Stomach (tissue), 9 donors: ENCODE measurements around the gene NAXD. TPM values are rescaled to one million over a fixed set of nuclear protein-coding genes. Genes with fewer than 3 reads are reported as not detected.

ENCODE experiments used
- DNase-seq, 2 donors: peaks; one replicate each; pipeline versions ENCODE4 v3.0.0 to v3.0.0-alpha.2; 2013 to 2019
- H3K27ac ChIP-seq, 5 donors: fragments of 200-600 bp in 4 of 5; sonication (generic) in 4 of 5; one replicate each; pipeline ENCODE4 v1.5.1; 2013 to 2019; ENCODE audit warnings: mild to moderate bottlenecking in 1 of 5, moderate library complexity in 1 of 5
- H3K27me3 ChIP-seq, 3 donors: fragments of 200-600 bp; sonication (generic); one replicate each; pipeline ENCODE4 v1.5.1; 2017 to 2019; ENCODE audit warnings: mixed run types in 1 of 3
- H3K36me3 ChIP-seq, 4 donors: fragments of 200-600 bp; sonication (generic); 1 replicate in 3 of 4; 2 replicates in 1 of 4; pipeline ENCODE4 v1.5.1; 2016 to 2019
- H3K4me1 ChIP-seq, 4 donors: fragments of 200-600 bp; sonication (generic); one replicate each; pipeline ENCODE4 v1.5.1; 2016 to 2019
- H3K4me3 ChIP-seq, 4 donors: fragments of 200-600 bp; sonication (generic) in 3 of 4; one replicate each; pipeline ENCODE4 v1.5.1; 2016 to 2019; ENCODE audit warnings: mild to moderate bottlenecking in 1 of 4
- H3K9me3 ChIP-seq, 4 donors: fragments of 200-600 bp; sonication (generic); one replicate each; pipeline ENCODE4 v1.5.1; 2016 to 2019
- CTCF ChIP-seq, 7 experiments: fragments of 450-650 bp in 4 of 7; fragments of 200-600 bp in 3 of 7; sonication (generic) in 3 of 7; IDR thresholded peaks; one replicate each; pipeline ENCODE4 v1.5.1; 2016 to 2019; ENCODE audit warnings: antibody characterized with exemption in 7 of 7, control low read depth in 2 of 7, mild to moderate bottlenecking in 1 of 7
- EP300 ChIP-seq: sonication (generic); formaldehyde crosslinking; IDR thresholded peaks from one replicate; pipeline ENCODE4 v1.6.1; 2017; ENCODE audit warnings: antibody characterized with exemption
- POLR2A ChIP-seq, 4 donors: fragments of 450-650 bp; IDR thresholded peaks; one replicate each; pipeline ENCODE4 v1.6.1; 2016; ENCODE audit warnings: antibody characterized with exemption in 4 of 4, control low read depth in 2 of 4, mild to moderate bottlenecking in 1 of 4, moderate library complexity in 1 of 4
- POLR2AphosphoS5 ChIP-seq, 3 donors: sonication (generic); formaldehyde crosslinking; IDR thresholded peaks; one replicate each; pipeline ENCODE4 v1.6.1; 2016; ENCODE audit warnings: antibody characterized with exemption in 3 of 3
- WGBS, 5 donors: extraction: QIAGEN DNeasy Blood & Tissue Kit in 3 of 5; methylation state at CpG; one replicate each; pipeline versions ENCODE4 v1.1.5 to v1.1.7; 2013 to 2018; 5-methylcytosine and 5-hydroxymethylcytosine counted together
- intact Hi-C: fragments of 100-400 bp; cut with DNase I; formaldehyde crosslinking; loops from one replicate; pipeline ENCODE4 v1.15.1; 2023; ENCODE audit warnings: low total_unique reads
- polyA plus RNA-seq, 3 donors: library from polyadenylated mRNA; stranded (reverse); fragments of 200-250 nt; gene quantifications; one replicate each; pipeline ENCODE4 v1.2.3, GENCODE V29; 2013
- total RNA-seq, 5 donors: library from RNA; depleted of rRNA; stranded (reverse); fragments of >200 nt; gene quantifications; one replicate each; pipeline versions ENCODE4 v1.1.0 to v1.2.3, GENCODE V29; 2014 to 2016
- donor health status: healthy with polysubstance abuse.
- donor health status: Bipolar disorder and iron deficiency.
- donor health status: healthy.

The NAXD gene
- total and polyA plus RNA-seq, 8 donors = 25.7 to 50.7 (median 39.9) TPM

DNA sequence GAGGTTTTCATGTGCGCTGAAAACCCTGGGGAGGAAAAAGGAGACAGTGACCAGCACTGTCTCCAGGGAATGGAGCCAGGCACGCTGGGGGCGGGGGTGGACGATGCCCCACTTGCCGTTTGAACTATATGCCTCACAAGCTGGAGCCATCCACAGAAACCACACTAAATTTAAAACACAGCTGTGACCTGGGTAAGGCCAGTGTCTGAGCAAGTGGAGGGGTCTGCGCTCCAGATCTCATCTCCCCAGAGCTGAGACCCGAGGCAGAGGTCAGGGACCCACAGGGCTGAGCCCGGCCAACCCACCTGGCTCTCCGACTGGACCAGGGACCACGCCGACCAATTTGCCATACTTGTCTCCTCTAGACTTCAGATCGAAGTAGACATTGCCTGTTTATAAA is 67.4 kb downstream of the NAXD start:
- Histone ChIP-seq H3K27me3 (no peaks in the 10 kb centered on the region), H3K27ac (peak overlapping the region in 1 of 5 donors; percentile 15), H3K36me3 (peaks cover 28 to 98% (median 93%) of the 10 kb centered on the region in 4 donors), H3K4me3 (no peak overlapping the region), H3K9me3 (no peaks in the 10 kb centered on the region), H3K4me1 (peaks cover 0 to 14% (median 9%) of the 10 kb centered on the region in 4 donors)
- TF ChIP-seq EP300 = no peak
- DNase-seq = no peak
- intact Hi-C loops = no loop called here
- 89 to 94% (median 91%) methylated on average over 12 of the region's 12 CpGs for WGBS, 5 donors

DNA sequence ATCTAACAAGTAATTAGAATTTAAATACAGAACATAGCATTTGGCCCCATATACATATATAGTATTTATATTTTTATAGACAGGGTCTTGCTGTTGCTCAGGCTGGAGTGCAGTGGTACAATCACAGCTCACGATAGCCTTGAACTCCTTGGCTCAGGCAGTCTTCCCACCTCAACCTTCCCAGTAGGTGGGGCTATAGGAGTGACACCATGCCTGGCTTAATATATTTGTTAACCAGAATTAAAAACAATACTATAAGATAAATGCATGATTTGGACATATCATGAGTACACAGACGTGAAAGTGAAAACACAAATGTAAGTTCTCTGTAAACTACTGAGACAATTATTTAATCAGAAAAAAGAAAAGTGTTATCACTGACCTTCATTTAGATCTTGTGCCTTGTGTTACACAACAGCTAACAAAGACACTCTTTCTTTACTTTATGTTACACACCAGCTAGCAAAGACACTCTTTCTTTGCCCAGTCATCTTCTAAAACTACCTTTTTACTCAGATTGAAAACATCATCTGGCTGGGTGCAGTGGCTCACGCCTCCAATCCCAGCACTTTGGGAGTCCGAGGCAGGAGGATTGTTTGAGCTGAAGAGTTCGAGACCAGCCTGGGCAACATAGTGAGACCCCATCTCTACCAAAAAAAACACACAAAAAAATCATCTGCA is 68.0 kb downstream of the NAXD start:
- no peaks in the 10 kb centered on the region for H3K27me3 ChIP-seq
- peaks cover 0 to 14% (median 9%) of the 10 kb centered on the region in 4 donors for H3K4me1 ChIP-seq
- no peaks in the 10 kb centered on the region for H3K9me3 ChIP-seq
- no peak for TF ChIP-seq POLR2A (IDR thresholded peaks at IDR 0.05)
- peak in 4 of 7 experiments; percentile 19 to 48 (median 32) for TF ChIP-seq CTCF (IDR thresholded peaks at IDR 0.05)
- H3K4me3 ChIP-seq = no peak overlapping the region
- intact Hi-C loops = no loop called here
- no peak for DNase-seq
- peak overlapping the region in 2 of 5 donors; percentile 11 to 61 for H3K27ac ChIP-seq
- 66 to 74% (median 71%) methylated on average over 5 of the region's 5 CpGs for WGBS, 5 donors
- H3K36me3 ChIP-seq = peaks cover 28 to 98% (median 93%) of the 10 kb centered on the region in 4 donors

DNA sequence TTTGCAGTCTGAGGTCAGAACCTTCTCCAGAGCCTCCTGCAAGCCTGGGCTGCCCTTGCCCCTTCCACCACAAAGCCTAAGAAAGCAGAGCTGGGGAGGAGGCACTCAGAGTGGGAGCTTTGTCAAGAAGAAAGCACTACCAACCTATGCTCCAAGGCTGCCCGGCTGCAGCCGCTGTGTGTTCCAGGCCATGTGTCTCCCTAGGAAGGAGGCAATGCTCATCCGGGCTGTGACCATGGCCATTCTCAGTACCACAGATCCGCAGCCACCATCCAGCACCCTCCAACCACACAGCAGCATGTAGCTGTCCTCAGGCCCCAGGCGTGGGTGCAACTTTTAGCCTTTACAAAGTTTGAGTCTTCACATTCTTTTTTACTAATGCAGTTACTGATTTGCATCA is 68.6 kb downstream of the NAXD start:
- H3K27me3 ChIP-seq = no peaks in the 10 kb centered on the region
- H3K4me1 ChIP-seq = peaks cover 0 to 14% (median 9%) of the 10 kb centered on the region in 4 donors
- TF ChIP-seq POLR2AphosphoS5 (IDR thresholded peaks at IDR 0.05) = no peak
- no peak for TF ChIP-seq EP300
- TF ChIP-seq CTCF (IDR thresholded peaks at IDR 0.05) = no peak
- no peak for TF ChIP-seq POLR2A (IDR thresholded peaks at IDR 0.05)
- H3K4me3 ChIP-seq = no peak overlapping the region
- 85 to 92% (median 89%) methylated on average over 4 to 5 of the region's 5 CpGs for WGBS, 5 donors
- DNase-seq = no peak
- intact Hi-C loops = no loop called here
- peaks cover 23 to 98% (median 93%) of the 10 kb centered on the region in 4 donors for H3K36me3 ChIP-seq
- H3K9me3 ChIP-seq = no peaks in the 10 kb centered on the region
- H3K27ac ChIP-seq = peak overlapping the region in 2 of 5 donors; percentile 11 to 61

- Histone ChIP-seq H3K4me3 (no peak overlapping the region), H3K4me1 (peaks cover 0 to 14% (median 9%) of the 10 kb centered on the region in 4 donors), H3K27me3 (no peaks in the 10 kb centered on the region), H3K36me3 (peaks cover 19 to 98% (median 94%) of the 10 kb centered on the region in 4 donors), H3K27ac (peak overlapping the region in 3 of 5 donors; percentile 42 to 61 (median 50)), H3K9me3 (no peaks in the 10 kb centered on the region)
- no peak for TF ChIP-seq POLR2A (IDR thresholded peaks at IDR 0.05)
- intact Hi-C loops = no loop called here
- 42 to 61% (median 45%) methylated on average over 8 of the region's 8 CpGs for WGBS, 5 donors
- no peak for DNase-seq
Observed at GRCh38 chr13:110684388-110685056, 69.2 kb downstream of the NAXD start.

DNA sequence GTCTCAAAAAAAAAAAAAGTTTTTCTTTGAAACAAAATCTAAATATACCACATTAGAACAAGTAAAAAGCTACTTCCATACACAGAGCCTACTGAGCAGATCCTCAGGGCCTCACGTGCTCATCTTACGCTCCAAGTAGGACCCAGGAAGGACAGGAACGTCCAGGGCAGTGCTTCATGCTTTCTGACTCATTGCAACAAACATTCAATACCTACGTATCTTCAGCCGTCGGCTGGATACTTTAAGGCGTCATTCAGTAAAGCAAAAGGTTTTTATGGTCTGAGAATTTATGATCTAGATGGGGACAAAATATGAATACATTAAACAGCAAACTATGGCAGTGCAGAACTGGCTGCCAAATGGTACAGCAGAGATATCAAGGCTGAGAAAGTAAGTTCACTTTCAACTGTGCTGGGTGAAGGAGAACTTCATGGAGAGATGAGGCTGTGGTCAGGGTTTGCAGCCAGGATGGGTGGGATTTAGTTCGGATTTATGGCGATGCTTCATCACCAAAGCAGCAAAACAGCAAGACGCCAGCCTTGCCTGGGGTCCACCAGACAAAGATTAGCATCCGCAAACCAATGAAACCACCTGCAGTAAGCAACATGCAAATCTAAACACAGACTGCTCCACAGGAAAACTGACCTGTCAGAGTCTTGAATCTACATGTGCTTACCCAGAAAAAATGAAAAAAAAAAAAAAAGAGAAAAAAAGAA is 70.1 kb downstream of the NAXD start:
- no peaks in the 10 kb centered on the region for H3K9me3 ChIP-seq
- TF ChIP-seq POLR2AphosphoS5 (IDR thresholded peaks at IDR 0.05) = peak in 1 of 3 donors; percentile 60
- TF ChIP-seq EP300 = no peak
- peak overlapping the region in 3 of 5 donors; percentile 42 to 61 (median 50) for H3K27ac ChIP-seq
- H3K27me3 ChIP-seq = no peaks in the 10 kb centered on the region
- peaks cover 0 to 14% (median 9%) of the 10 kb centered on the region in 4 donors for H3K4me1 ChIP-seq
- DNase-seq = no peak
- peaks cover 22 to 98% (median 93%) of the 10 kb centered on the region in 4 donors for H3K36me3 ChIP-seq
- H3K4me3 ChIP-seq = no peak overlapping the region
- WGBS, 5 donors = 80 to 85% (median 82%) methylated on average over 11 of the region's 11 CpGs
- intact Hi-C loops = no loop called here
